A549 (cell line): ENCODE measurements around the gene GSK3A. TPM values are rescaled to one million over a fixed set of nuclear protein-coding genes. Genes with fewer than 3 reads are reported as not detected.

Experiments
- BHLHE40 ChIP-seq: IDR thresholded peaks from 2 replicates; pipeline ENCODE4 v1.6.1; 2012; ENCODE audit warnings: low read depth, low read length, inconsistent platforms
- CHD2 ChIP-seq: fragments of 150-350 bp; IDR thresholded peaks from 2 replicates; pipeline ENCODE4 v1.6.1; 2014; ENCODE audit warnings: low read length; ENCODE audit not compliant: partially characterized antibody
- EP300 ChIP-seq, 2 experiments: fragments of >200 bp; sonication (Bioruptor Twin); formaldehyde crosslinking; IDR thresholded peaks; 2 replicates in 1 of 2; 3 replicates in 1 of 2; pipeline ENCODE4 v1.6.1; 2016 to 2017
- ESRRA ChIP-seq: fragments of 150-350 bp; IDR thresholded peaks from 2 replicates; pipeline ENCODE4 v1.6.1; 2014; ENCODE audit warnings: mild to moderate bottlenecking, low read length, borderline replicate concordance
- FOSL2 ChIP-seq, 2 experiments: fragments of 450-650 bp in 1 of 2; fragments of >200 bp in 1 of 2; sonication (Bioruptor Twin) in 1 of 2; formaldehyde crosslinking; IDR thresholded peaks; 2 replicates each; pipeline versions ENCODE4 v1.5.0 to v1.6.1; 2016 to 2020; ENCODE audit warnings: mild to moderate bottlenecking in 1 of 2, moderate library complexity in 1 of 2
- HOXB5 ChIP-seq: fragments of 250-450 bp; sonication (Bioruptor Pico); IDR thresholded peaks from 2 replicates; pipeline ENCODE4 v1.5.0; 2020; ENCODE audit warnings: mild to moderate bottlenecking, moderate library complexity
- JUN ChIP-seq, 2 experiments: fragments of >200 bp; sonication (Bioruptor Twin); formaldehyde crosslinking; IDR thresholded peaks; 2 replicates in 1 of 2; 3 replicates in 1 of 2; pipeline ENCODE4 v1.6.1; 2016 to 2017
- NR3C1 ChIP-seq: fragments of >200 bp; sonication (Bioruptor Twin); formaldehyde crosslinking; IDR thresholded peaks from 3 replicates; pipeline ENCODE4 v1.6.1; 2017
- PBX3 ChIP-seq: IDR thresholded peaks from 2 replicates; pipeline ENCODE4 v1.6.1; 2012
- POLR2A ChIP-seq: IDR thresholded peaks from 2 replicates; pipeline ENCODE4 v1.6.1; 2012; ENCODE audit warnings: mild to moderate bottlenecking, low read length
- RARB ChIP-seq: fragments of 250-450 bp; sonication (Bioruptor Pico); IDR thresholded peaks from 2 replicates; pipeline ENCODE4 v1.8.0; 2021; ENCODE audit warnings: mild to moderate bottlenecking, moderate library complexity
- RFX5 ChIP-seq: fragments of 450-650 bp; IDR thresholded peaks from 2 replicates; pipeline ENCODE4 v1.7.1; 2014; ENCODE audit warnings: antibody characterized with exemption, mild to moderate bottlenecking, moderate library complexity
- RNF2 ChIP-seq: fragments of 200-600 bp; sonication (generic); IDR thresholded peaks from 2 replicates; pipeline ENCODE4 v1.6.1; 2016; ENCODE audit warnings: low read depth, mild to moderate bottlenecking, antibody characterized with exemption, moderate library complexity, borderline replicate concordance
- SMC3 ChIP-seq: fragments of >200 bp; sonication (Bioruptor Twin); formaldehyde crosslinking; IDR thresholded peaks from 3 replicates; pipeline ENCODE4 v1.6.1; 2018; ENCODE audit warnings: inconsistent platforms
- TFCP2L1 ChIP-seq: fragments of 250-450 bp; sonication (Bioruptor Pico); IDR thresholded peaks from 2 replicates; pipeline ENCODE4 v1.5.0; 2021; ENCODE audit warnings: mild to moderate bottlenecking
- TP53 ChIP-seq: fragments of 250-450 bp; sonication (Bioruptor Pico); IDR thresholded peaks from 2 replicates; pipeline ENCODE4 v1.5.0; 2021; ENCODE audit warnings: mild to moderate bottlenecking, moderate library complexity
- USF2 ChIP-seq: fragments of 450-650 bp; IDR thresholded peaks from 2 replicates; pipeline ENCODE4 v1.6.1; 2014; ENCODE audit warnings: antibody characterized with exemption
- ZC3H11A ChIP-seq: fragments of 450-650 bp; IDR thresholded peaks from 2 replicates; pipeline ENCODE4 v1.6.1; 2014; ENCODE audit warnings: antibody characterized with exemption, mild to moderate bottlenecking
- polyA plus RNA-seq, 4 experiments: library from polyadenylated mRNA; depleted of rRNA in 3 of 4; stranded (reverse); fragments of >200 nt; fragmentation: RNase III in 1 of 4; extraction: RNeasy Plus Mini Kit Qiagen cat#74134 plus additional on column Dnase treatment in 1 of 4; gene quantifications; 2 replicates in 3 of 4; 3 replicates in 1 of 4; pipeline ENCODE4 v1.2.3, GENCODE V29; 2011 to 2017
- TF ChIP-seq, protein P1 (sequence below): fragments of 250-450 bp; sonication (Bioruptor Pico); IDR thresholded peaks from 2 replicates; pipeline ENCODE4 v1.5.0; 2020; ENCODE audit warnings: low read depth, mild to moderate bottlenecking, moderate library complexity
- TF ChIP-seq, protein P2 (sequence below): fragments of 200-600 bp; sonication (generic); IDR thresholded peaks from 2 replicates; pipeline ENCODE4 v1.6.1; 2016; ENCODE audit warnings: antibody characterized with exemption, mild to moderate bottlenecking, moderate library complexity
- TF ChIP-seq, protein P3 (sequence below): fragments of >200 bp; sonication (Bioruptor Twin); formaldehyde crosslinking; IDR thresholded peaks from 3 replicates; pipeline ENCODE4 v1.6.1; 2016

Gene GSK3A
- polyA plus RNA-seq, 2 of the 4 experiments (the other 2 are of a cell fraction) = 55.2 to 85.1 TPM

GRCh38 chr19:42254850-42255765, 12.7 kb upstream of the GSK3A start, which contains the start of gene ERF (continued):
- TF ChIP-seq RFX5 = no peak
- peak; percentile 68 for TF ChIP-seq PBX3
- no peak for TF ChIP-seq ESRRA
- no peak; a peak in 1 of 5 replicates for TF ChIP-seq EP300 (IDR thresholded peaks at IDR 0.05)
- 0 out of 3 replicates have a peak, but pooled peaks have one; percentile 13 for TF ChIP-seq SMC3
- peak; percentile 96 for TF ChIP-seq POLR2A
- no peak for TF ChIP-seq BHLHE40
- no peak for TF ChIP-seq FOSL2 (IDR thresholded peaks at IDR 0.05)
- peak; percentile 49; the same call in 1 of the 2 replicates for TF ChIP-seq FOSL2 (CRISPR knock-in tag; IDR thresholded peaks at IDR 0.05)
- TF ChIP-seq, protein P1, sequence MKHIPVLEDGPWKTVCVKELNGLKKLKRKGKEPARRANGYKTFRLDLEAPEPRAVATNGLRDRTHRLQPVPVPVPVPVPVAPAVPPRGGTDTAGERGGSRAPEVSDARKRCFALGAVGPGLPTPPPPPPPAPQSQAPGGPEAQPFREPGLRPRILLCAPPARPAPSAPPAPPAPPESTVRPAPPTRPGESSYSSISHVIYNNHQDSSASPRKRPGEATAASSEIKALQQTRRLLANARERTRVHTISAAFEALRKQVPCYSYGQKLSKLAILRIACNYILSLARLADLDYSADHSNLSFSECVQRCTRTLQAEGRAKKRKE (CRISPR knock-in tag) = no peak
- no peak for TF ChIP-seq NR3C1
- TF ChIP-seq, protein P2, sequence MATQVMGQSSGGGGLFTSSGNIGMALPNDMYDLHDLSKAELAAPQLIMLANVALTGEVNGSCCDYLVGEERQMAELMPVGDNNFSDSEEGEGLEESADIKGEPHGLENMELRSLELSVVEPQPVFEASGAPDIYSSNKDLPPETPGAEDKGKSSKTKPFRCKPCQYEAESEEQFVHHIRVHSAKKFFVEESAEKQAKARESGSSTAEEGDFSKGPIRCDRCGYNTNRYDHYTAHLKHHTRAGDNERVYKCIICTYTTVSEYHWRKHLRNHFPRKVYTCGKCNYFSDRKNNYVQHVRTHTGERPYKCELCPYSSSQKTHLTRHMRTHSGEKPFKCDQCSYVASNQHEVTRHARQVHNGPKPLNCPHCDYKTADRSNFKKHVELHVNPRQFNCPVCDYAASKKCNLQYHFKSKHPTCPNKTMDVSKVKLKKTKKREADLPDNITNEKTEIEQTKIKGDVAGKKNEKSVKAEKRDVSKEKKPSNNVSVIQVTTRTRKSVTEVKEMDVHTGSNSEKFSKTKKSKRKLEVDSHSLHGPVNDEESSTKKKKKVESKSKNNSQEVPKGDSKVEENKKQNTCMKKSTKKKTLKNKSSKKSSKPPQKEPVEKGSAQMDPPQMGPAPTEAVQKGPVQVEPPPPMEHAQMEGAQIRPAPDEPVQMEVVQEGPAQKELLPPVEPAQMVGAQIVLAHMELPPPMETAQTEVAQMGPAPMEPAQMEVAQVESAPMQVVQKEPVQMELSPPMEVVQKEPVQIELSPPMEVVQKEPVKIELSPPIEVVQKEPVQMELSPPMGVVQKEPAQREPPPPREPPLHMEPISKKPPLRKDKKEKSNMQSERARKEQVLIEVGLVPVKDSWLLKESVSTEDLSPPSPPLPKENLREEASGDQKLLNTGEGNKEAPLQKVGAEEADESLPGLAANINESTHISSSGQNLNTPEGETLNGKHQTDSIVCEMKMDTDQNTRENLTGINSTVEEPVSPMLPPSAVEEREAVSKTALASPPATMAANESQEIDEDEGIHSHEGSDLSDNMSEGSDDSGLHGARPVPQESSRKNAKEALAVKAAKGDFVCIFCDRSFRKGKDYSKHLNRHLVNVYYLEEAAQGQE = no peak
- TF ChIP-seq TFCP2L1 = no peak
- TF ChIP-seq RARB (CRISPR knock-in tag) = no peak
- TF ChIP-seq HOXB5 (CRISPR knock-in tag) = no peak
- no peak for TF ChIP-seq USF2
- no peak for TF ChIP-seq RNF2
- TF ChIP-seq, protein P3, sequence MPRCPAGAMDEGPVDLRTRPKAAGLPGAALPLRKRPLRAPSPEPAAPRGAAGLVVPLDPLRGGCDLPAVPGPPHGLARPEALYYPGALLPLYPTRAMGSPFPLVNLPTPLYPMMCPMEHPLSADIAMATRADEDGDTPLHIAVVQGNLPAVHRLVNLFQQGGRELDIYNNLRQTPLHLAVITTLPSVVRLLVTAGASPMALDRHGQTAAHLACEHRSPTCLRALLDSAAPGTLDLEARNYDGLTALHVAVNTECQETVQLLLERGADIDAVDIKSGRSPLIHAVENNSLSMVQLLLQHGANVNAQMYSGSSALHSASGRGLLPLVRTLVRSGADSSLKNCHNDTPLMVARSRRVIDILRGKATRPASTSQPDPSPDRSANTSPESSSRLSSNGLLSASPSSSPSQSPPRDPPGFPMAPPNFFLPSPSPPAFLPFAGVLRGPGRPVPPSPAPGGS = peak; percentile 97
- TF ChIP-seq CHD2 = no peak
- TF ChIP-seq JUN (IDR thresholded peaks at IDR 0.05) = peak; percentile 95 to 97; a peak in 4 of 5 replicates
- TF ChIP-seq ZC3H11A = no peak
- TF ChIP-seq TP53 (CRISPR knock-in tag) = peak; percentile 83; the same call in 1 of the 2 replicates
- TF ChIP-seq, all 56 proteins: peak for 12
